Immature natural killer cell (primary cell): ENCODE results near the gene USP9Y. TPM values are rescaled to one million over a fixed set of nuclear protein-coding genes. Genes with fewer than 3 reads are reported as not detected.

ENCODE experiments used
- DNase-seq, 3 donors: peaks; one replicate each; pipeline ENCODE4 v3.0.0; 2022; ENCODE audit warnings: mixed read lengths in 1 of 3
- H3K27ac Mint-ChIP-seq, 6 donors: one replicate each; pipeline ENCODE4 v1.8.0; 2020; ENCODE audit warnings: mixed read lengths in 6 of 6, mild to moderate bottlenecking in 5 of 6, inconsistent platforms in 4 of 6, moderate library complexity in 3 of 6
- H3K27me3 Mint-ChIP-seq, 3 donors: one replicate each; pipeline ENCODE4 v1.8.0; 2020 to 2021; ENCODE audit warnings: low read depth in 3 of 3, mild to moderate bottlenecking in 3 of 3, mixed read lengths in 3 of 3, moderate library complexity in 3 of 3, inconsistent platforms in 1 of 3
- H3K36me3 Mint-ChIP-seq, 3 donors: one replicate each; pipeline ENCODE4 v1.8.0; 2020; ENCODE audit warnings: mixed read lengths in 3 of 3, inconsistent platforms in 2 of 3, mild to moderate bottlenecking in 2 of 3
- H3K4me1 Mint-ChIP-seq, 2 donors: one replicate each; pipeline ENCODE4 v1.8.0; 2020; ENCODE audit warnings: inconsistent platforms in 2 of 2, mild to moderate bottlenecking in 2 of 2, mixed read lengths in 2 of 2, moderate library complexity in 1 of 2
- H3K4me3 Mint-ChIP-seq, 5 donors: one replicate each; pipeline ENCODE4 v1.8.0; 2020; ENCODE audit warnings: mild to moderate bottlenecking in 5 of 5, mixed read lengths in 5 of 5, inconsistent platforms in 3 of 5, moderate library complexity in 3 of 5
- H3K9me3 Mint-ChIP-seq, 6 donors: one replicate each; pipeline ENCODE4 v1.8.0; 2020; ENCODE audit warnings: mild to moderate bottlenecking in 6 of 6, mixed read lengths in 6 of 6, inconsistent platforms in 4 of 6, moderate library complexity in 3 of 6
- polyA plus RNA-seq, 3 donors: library from polyadenylated mRNA; unstranded; fragments of 300-500 nt; fragmentation: Illumina TruSeq; gene quantifications; one replicate each; pipeline ENCODE4 v1.2.3, GENCODE V29; 2021

USP9Y gene
- polyA plus RNA-seq, 3 donors from 2014 or later = not detected

GRCh38 chrY:12826791-12827190, 125.8 kb downstream of the USP9Y start:
- Mint-ChIP-seq H3K27me3 (peaks cover 0 to 1% (median 0%) of the 10 kb centered on the region in 3 donors), H3K27ac (no peak overlapping the region), H3K9me3 (no peaks in the 10 kb centered on the region), H3K4me1 (no peaks in the 10 kb centered on the region), H3K4me3 (no peak overlapping the region), H3K36me3 (peaks cover 0 to 9% (median 0%) of the 10 kb centered on the region in 3 donors)
- no peak for DNase-seq

GRCh38 chrY:12833284-12833683, 132.3 kb downstream of the USP9Y start:
- no peaks in the 10 kb centered on the region for H3K4me1 Mint-ChIP-seq
- no peak overlapping the region for H3K27ac Mint-ChIP-seq
- peaks cover 0 to 1% (median 0%) of the 10 kb centered on the region in 3 donors for H3K27me3 Mint-ChIP-seq
- DNase-seq = no peak
- no peaks in the 10 kb centered on the region for H3K9me3 Mint-ChIP-seq
- H3K4me3 Mint-ChIP-seq = no peak overlapping the region
- H3K36me3 Mint-ChIP-seq = peaks cover 0 to 4% (median 0%) of the 10 kb centered on the region in 3 donors

- Mint-ChIP-seq H3K4me3 (no peak overlapping the region), H3K27me3 (no peaks in the 10 kb centered on the region), H3K36me3 (no peaks in the 10 kb centered on the region), H3K9me3 (no peaks in the 10 kb centered on the region), H3K27ac (no peak overlapping the region), H3K4me1 (no peaks in the 10 kb centered on the region)
- no peak for DNase-seq
Observed at GRCh38 chrY:12837550-12837949, 136.5 kb downstream of the USP9Y start.

GRCh38 chrY:12841368-12841767, 140.3 kb downstream of the USP9Y start:
- DNase-seq = no peak
- no peaks in the 10 kb centered on the region for H3K9me3 Mint-ChIP-seq
- no peak overlapping the region for H3K27ac Mint-ChIP-seq
- H3K4me1 Mint-ChIP-seq = no peaks in the 10 kb centered on the region
- no peak overlapping the region for H3K4me3 Mint-ChIP-seq
- H3K36me3 Mint-ChIP-seq = no peaks in the 10 kb centered on the region
- no peaks in the 10 kb centered on the region for H3K27me3 Mint-ChIP-seq

- Mint-ChIP-seq H3K4me1 (no peaks in the 10 kb centered on the region), H3K9me3 (no peaks in the 10 kb centered on the region), H3K36me3 (peaks cover 0 to 15% (median 0%) of the 10 kb centered on the region in 3 donors), H3K27ac (no peak overlapping the region), H3K4me3 (no peak overlapping the region), H3K27me3 (no peaks in the 10 kb centered on the region)
- DNase-seq = no peak
Observed at GRCh38 chrY:12846793-12847192, 145.8 kb downstream of the USP9Y start.

- Mint-ChIP-seq H3K4me3 (no peak overlapping the region), H3K27ac (no peak overlapping the region), H3K36me3 (peaks cover 0 to 19% (median 0%) of the 10 kb centered on the region in 3 donors), H3K27me3 (no peaks in the 10 kb centered on the region), H3K9me3 (no peaks in the 10 kb centered on the region), H3K4me1 (no peaks in the 10 kb centered on the region)
- DNase-seq = no peak
Observed at GRCh38 chrY:12855791-12856275, 154.8 kb downstream of the USP9Y start.

GRCh38 chrY:12867960-12868359, 166.9 kb downstream of the USP9Y start:
- H3K27ac Mint-ChIP-seq = no peak overlapping the region
- no peaks in the 10 kb centered on the region for H3K27me3 Mint-ChIP-seq
- H3K36me3 Mint-ChIP-seq = peaks cover 0 to 3% (median 0%) of the 10 kb centered on the region in 3 donors
- no peaks in the 10 kb centered on the region for H3K9me3 Mint-ChIP-seq
- no peak for DNase-seq
- no peak overlapping the region for H3K4me3 Mint-ChIP-seq
- no peaks in the 10 kb centered on the region for H3K4me1 Mint-ChIP-seq

GRCh38 chrY:12896973-12897372, 195.9 kb downstream of the USP9Y start:
- no peak for DNase-seq

GRCh38 chrY:12898604-12899003, 197.6 kb downstream of the USP9Y start:
- Mint-ChIP-seq H3K27ac (no peak overlapping the region), H3K36me3 (no peaks in the 10 kb centered on the region), H3K4me3 (no peak overlapping the region), H3K27me3 (no peaks in the 10 kb centered on the region), H3K4me1 (no peaks in the 10 kb centered on the region), H3K9me3 (no peaks in the 10 kb centered on the region)
- DNase-seq = no peak

More at GRCh38 chrY:12896973-12897372, 195.9 kb downstream of the USP9Y start:
- Mint-ChIP-seq H3K27me3 (no peaks in the 10 kb centered on the region), H3K9me3 (no peaks in the 10 kb centered on the region), H3K4me3 (no peak overlapping the region), H3K27ac (no peak overlapping the region), H3K4me1 (no peaks in the 10 kb centered on the region), H3K36me3 (no peaks in the 10 kb centered on the region)

GRCh38 chrY:12904618-12905516, 203.8 kb downstream of the USP9Y start, which contains the start of gene DDX3Y:
TSS of gene DDX3Y (plus strand) at chrY:12904868. CDS start at chrY:12904937, 69 bp downstream.
- no peak for DNase-seq
- no peaks in the 10 kb centered on the region for H3K9me3 Mint-ChIP-seq
- peak within 1 kb of the TSS in 1 of 6 donors; percentile 100 for H3K27ac Mint-ChIP-seq

GRCh38 chrY:12905517-12905872, 204.5 kb downstream of the USP9Y start:
- no peak for DNase-seq
- Mint-ChIP-seq H3K9me3 (no peaks in the 10 kb centered on the region), H3K36me3 (no peaks in the 10 kb centered on the region), H3K27me3 (peaks cover 0 to 19% (median 0%) of the 10 kb centered on the region in 3 donors), H3K4me1 (no peaks in the 10 kb centered on the region), H3K27ac (peak overlapping the region in 1 of 6 donors; percentile 100), H3K4me3 (peak overlapping the region in 1 of 5 donors; percentile 98)

More at GRCh38 chrY:12904618-12905516, 203.8 kb downstream of the USP9Y start, which contains the start of gene DDX3Y:
- H3K4me1 Mint-ChIP-seq = no peaks in the 10 kb centered on the region
- H3K27me3 Mint-ChIP-seq = peaks cover 0 to 19% (median 0%) of the 10 kb centered on the region in 3 donors
- peak within 1 kb of the TSS in 1 of 5 donors; percentile 98 for H3K4me3 Mint-ChIP-seq
- H3K36me3 Mint-ChIP-seq = no peaks in the 10 kb centered on the region

- Mint-ChIP-seq H3K27ac (peak overlapping the region in 1 of 6 donors; percentile 100), H3K9me3 (no peaks in the 10 kb centered on the region), H3K27me3 (peaks cover 0 to 19% (median 0%) of the 10 kb centered on the region in 3 donors), H3K36me3 (no peaks in the 10 kb centered on the region), H3K4me1 (no peaks in the 10 kb centered on the region), H3K4me3 (peak overlapping the region in 1 of 5 donors; percentile 98)
- DNase-seq = no peak
Observed at GRCh38 chrY:12905895-12906294, 204.9 kb downstream of the USP9Y start.
